HG03139 (cell line): ENCODE data around the gene ACTN1.

Experiments used
- ATAC-seq: cut with Tn5 transposase; IDR thresholded peaks from one replicate; pipeline ENCODE4 v1.9.1; 2021; ENCODE audit not compliant: unreplicated experiment

Gene ACTN1

GRCh38 chr14:68937471-68938270, 41.4 kb downstream of the ACTN1 start:
- no peak for ATAC-seq

- ATAC-seq = no peak
These were observed 42.1 kb downstream of the ACTN1 start for GRCh38 chr14:68936980-68937379.

DNA sequence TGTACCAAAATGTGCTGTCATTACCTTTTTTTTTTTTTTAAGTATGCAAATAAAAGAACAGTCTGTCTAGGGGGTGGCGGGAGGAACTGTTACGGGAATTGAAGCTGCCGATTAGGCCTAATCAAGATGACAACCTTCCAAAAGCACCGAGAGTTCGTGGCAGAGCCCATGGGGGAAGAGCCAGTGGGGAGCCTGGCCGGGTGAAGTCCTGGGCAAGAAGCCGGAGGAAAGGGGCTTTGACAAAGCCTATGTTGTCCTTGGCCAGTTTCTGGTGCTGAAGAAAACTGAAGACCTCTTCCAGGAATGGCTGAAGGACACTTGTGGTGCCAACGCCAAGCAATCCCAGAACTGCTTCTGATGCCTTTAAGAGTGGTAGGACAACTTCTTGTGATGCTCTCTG, 42.6 kb downstream of the ACTN1 start:
- no peak for ATAC-seq

- ATAC-seq = no peak
These were observed 43.3 kb downstream of the ACTN1 start for GRCh38 chr14:68935761-68936214.

DNA sequence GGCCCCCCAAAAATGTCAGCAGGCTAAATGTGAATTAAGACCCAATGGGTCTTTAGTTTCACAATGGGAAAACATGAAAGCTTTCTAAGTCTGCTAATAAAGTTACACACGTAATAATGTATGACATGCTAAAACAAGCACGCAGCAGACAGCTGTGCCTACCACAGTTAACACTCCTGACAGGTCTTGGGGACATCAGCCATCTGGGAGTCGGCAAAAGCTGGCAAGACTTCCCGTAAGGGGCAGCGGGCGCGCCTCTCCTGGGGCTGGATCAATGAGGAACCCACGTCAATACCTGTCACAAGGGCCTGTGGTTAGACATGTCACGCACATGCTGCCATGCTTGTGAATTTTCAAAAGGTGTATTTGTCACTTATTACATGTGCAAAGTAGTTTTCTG, 45.0 kb downstream of the ACTN1 start:
- no peak for ATAC-seq

DNA sequence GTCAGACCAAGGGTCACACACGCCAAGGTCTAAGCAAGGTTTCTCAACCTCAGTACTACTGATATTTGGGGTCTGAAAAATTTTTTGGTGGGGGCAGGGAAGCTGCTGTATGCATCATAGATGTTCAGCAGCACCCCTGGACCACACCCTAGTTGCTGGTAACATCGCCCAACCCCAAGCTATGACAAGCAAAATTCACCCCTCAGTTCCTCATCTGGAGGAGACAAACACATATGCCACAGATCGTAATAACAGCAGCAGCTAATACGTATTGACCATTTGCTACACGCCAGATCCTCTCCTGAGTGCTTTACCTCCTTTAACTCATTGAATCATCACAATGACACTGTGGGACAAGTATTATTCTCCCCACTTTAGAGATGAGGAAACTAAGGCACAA, 46.4 kb downstream of the ACTN1 start:
- ATAC-seq = no peak

DNA sequence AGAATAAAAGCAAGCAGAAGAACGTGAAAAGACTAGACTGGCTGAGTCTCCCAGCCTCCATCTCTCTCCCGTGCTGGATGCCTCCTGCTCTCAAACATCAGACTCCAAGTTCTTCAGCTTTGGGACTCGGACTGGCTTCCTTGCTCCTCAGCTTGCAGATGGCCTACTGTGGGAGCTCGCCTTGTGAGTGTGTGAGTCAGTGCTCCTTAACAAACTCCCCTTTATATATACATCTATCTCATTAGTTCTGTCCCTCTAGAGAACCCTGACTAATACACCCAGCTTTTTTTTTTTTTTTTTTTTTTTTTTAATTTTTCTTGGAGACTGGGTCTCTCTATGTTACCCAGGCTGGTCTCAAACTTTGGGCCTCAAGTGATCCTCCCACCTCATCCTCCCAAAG, 46.9 kb downstream of the ACTN1 start:
- no peak for ATAC-seq

GRCh38 chr14:68931474-68932051, 47.5 kb downstream of the ACTN1 start:
- no peak for ATAC-seq

GRCh38 chr14:68931063-68931462, 48.0 kb downstream of the ACTN1 start:
- ATAC-seq = no peak

DNA sequence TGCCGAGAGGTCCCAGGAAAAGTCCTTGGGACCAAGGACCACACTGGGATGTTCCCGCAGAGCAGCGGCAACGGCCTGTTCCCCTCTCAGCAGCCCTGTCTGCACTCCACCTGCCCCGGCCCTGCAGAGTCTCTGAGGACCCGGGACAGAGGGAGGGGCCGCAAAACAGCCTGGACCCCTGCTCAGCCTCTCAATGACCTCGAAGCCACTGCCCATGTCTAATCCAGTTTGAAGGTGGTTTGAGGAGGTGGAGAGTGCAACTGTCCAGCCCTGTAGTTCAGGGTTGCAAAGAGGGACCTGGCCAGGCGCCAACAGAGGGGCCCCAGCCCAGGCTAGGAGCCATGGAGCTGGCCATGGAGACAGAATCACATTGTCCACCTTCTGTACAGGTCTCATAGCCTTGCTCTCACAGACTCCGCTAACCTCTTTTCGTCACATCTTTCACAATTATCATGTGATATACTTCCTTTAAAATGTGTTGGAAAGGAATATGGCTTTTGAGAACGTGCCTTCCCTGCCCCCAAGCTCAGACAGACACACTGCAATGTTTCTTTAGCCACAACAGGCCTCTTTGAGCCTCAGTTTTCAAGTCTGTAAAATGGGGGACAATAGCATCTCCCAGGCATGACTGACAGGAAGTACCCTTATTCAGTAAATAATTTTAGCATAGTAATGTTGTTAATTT, 49.3 kb downstream of the ACTN1 start:
- ATAC-seq = no peak

GRCh38 chr14:68928770-68929550, 50.1 kb downstream of the ACTN1 start:
- no peak for ATAC-seq

DNA sequence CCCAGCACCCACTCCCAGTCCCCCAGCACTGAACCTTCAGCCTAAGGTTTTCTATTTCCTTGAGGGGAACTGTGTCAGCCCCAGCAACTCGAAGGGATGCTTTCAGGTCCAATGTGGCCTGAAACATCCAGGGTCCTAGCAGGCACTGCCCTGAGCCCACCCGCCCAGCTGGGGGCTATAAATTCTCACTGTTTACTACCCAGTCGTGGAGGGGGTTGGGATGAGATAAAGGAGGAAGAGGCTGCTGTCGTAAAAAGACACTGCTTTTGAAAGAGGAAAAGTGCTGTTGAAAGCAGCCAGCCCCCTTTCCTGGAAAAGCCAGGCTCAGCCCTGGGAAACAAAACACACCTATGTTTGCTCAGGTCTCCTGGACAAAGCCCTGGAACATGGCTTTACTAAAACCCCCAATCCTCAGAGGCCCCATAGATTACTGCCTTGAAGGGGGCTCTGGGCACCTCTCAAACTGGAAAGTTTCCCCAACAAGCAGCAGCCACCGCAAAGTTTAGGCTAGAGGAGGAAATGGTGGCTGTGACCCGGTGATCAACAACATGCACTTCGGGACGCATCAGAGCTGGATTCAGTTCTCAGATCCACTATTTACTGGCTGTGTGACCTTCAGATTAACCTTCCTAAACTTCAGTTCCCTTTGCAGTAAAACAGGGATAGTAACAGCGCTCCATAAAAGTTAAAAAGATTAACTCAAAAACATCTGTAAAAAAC, 51.0 kb downstream of the ACTN1 start:
- ATAC-seq = no peak

DNA sequence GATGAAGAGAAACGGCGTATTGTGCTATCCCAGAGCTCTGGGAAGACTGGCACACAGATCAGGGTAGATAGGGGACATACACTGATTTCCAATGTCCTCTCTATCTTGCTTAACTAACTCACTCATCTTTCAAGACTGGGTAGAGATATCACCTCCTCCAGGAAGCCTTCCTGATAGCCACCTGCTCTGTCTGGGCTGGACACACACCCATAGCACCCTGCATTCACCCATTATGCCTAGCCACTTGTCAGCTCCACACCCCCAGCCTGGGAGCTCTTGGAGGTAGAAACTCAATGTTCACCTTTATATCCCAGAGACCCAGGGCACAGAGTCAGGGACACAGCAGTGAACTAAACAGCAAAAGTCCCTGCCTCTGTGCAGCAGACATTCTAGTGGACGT, 52.0 kb downstream of the ACTN1 start:
- ATAC-seq = no peak

DNA sequence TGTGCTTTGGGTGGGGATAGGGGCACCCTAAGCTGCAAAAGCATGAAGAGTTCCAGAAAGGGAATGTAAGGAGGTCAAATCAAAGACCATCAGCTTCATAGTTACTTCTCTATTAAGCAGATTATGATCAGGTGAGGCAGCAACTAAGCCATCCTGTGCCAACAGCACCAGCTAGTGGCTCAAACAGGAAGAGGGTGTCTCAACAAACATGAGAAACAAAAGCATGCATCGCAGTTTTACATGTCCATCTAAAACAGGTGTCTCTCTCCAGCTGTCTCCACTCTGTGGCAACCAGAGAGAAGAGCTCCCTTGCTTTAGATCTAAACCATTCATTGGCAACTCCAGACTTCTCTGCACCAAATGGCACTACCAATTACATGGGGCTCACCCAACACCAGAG, 52.9 kb downstream of the ACTN1 start:
- no peak for ATAC-seq

- ATAC-seq = no peak
These were observed 53.7 kb downstream of the ACTN1 start for GRCh38 chr14:68925373-68925772.

GRCh38 chr14:68924186-68925158, 54.6 kb downstream of the ACTN1 start:
- ATAC-seq = no peak

DNA sequence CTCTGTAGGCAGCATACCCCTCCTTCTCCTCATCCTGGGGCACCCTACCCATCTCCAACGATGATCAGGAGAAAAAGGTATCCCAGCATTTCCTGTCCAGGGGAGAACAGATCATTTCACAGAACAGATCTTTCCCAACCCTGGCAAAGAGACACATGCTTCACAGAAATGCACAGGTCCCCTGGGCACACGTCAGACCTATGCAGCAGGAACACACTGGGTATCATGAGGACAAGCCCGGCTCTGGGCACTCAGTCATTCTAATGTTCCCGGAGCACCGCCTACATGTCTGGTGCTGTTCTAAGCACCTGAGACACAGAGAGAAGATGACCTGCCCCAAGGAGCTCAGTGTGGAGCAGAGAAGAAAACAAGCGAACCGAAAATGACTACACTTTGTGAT, 56.2 kb downstream of the ACTN1 start:
- ATAC-seq = no peak

- ATAC-seq = no peak
These were observed 56.9 kb downstream of the ACTN1 start for GRCh38 chr14:68922201-68922621.

- ATAC-seq = no peak
These were observed 57.4 kb downstream of the ACTN1 start for GRCh38 chr14:68921666-68922065.

GRCh38 chr14:68921049-68921448, 58.1 kb downstream of the ACTN1 start:
- ATAC-seq = no peak
